ENCODE measurements around the gene IL6ST.

The IL6ST gene

DNA sequence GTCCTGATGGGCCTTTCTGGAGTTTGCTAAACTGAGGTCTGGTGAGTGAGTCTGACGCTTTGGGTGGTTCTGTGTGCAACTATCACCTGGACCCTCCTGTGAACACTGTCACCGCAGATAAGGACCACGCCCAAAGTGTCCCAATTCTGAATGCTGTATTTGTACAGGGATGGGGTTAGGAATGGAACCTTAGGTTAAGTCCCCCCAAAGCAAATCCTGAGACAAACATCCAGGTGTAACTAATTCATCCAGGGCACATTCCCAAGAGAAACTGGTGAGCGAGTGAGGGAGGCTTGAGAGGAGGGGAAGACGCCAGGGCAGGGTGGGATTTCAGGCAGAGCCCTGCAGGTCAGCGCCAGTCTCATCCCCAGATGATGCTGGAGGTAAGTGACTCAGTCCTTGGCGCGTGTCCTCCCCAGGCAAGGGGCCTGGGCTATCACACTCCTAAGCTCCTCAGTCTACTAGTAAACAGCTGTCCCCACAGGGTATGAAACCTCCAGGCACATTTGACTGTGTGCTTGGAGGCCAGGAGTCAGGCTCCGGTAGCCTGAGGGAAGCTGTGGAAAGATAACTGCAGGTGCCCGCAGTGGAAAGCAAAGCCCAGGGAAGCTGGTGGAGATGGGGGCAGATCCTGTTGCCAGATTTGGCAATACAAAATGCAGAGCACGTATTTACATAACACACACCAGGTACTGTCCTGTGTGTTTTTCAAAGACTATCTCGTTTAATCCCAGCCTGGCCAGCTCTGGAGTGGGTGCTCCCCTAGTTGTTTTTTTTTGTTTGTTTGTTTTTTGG, 66.7 kb downstream of the IL6ST start:
- H3K9ac ChIP-seq (ENCODE audit: low read length): no peak overlapping the region
- no peaks in the 10 kb centered on the region for H3K27me3 ChIP-seq (replicated peaks; ENCODE audit: control insufficient read depth, insufficient read depth, low read length)
- H3K4me1 ChIP-seq (ENCODE audit: control insufficient read depth, insufficient read depth, low read length): no peaks in the 10 kb centered on the region
- no peaks in the 10 kb centered on the region for H3K36me3 ChIP-seq (ENCODE audit: control insufficient read depth, insufficient read depth, low read length, severe bottlenecking)
- H3K9me3 ChIP-seq (ENCODE audit: control insufficient read depth, low read length): no peaks in the 10 kb centered on the region
- no peak overlapping the region for H3K4me3 ChIP-seq (ENCODE audit: low read length)
- DNase-seq (ENCODE audit: low read depth): no peak

DNA sequence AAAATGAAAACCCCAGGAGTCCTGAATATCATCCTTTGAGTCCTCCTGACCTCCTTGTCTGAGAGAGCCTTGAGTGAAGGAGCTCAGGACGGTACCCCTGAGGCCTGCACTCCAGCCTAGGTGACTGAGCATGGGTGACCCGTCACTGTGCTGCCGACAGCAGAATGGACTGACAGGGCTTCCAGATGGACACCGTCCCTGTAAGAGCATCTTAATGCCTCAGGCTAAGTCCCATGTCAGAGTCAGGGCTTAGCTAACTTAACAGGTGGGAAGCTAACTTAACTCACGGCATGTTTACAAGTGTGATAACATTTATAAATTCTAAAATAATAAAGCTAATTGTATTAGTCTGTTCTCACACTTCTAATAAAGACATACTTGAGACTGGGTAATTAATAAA, 68.3 kb downstream of the IL6ST start:
- no peaks in the 10 kb centered on the region for H3K36me3 ChIP-seq (ENCODE audit: control insufficient read depth, insufficient read depth, low read length, severe bottlenecking)
- DNase-seq (ENCODE audit: low read depth): no peak
- H3K27me3 ChIP-seq (replicated peaks; ENCODE audit: control insufficient read depth, insufficient read depth, low read length): no peaks in the 10 kb centered on the region
- H3K9me3 ChIP-seq (ENCODE audit: control insufficient read depth, low read length): no peaks in the 10 kb centered on the region
- H3K4me3 ChIP-seq (ENCODE audit: low read length): no peak overlapping the region
- no peaks in the 10 kb centered on the region for H3K4me1 ChIP-seq (ENCODE audit: control insufficient read depth, insufficient read depth, low read length)
- no peak overlapping the region for H3K9ac ChIP-seq (ENCODE audit: low read length)

DNA sequence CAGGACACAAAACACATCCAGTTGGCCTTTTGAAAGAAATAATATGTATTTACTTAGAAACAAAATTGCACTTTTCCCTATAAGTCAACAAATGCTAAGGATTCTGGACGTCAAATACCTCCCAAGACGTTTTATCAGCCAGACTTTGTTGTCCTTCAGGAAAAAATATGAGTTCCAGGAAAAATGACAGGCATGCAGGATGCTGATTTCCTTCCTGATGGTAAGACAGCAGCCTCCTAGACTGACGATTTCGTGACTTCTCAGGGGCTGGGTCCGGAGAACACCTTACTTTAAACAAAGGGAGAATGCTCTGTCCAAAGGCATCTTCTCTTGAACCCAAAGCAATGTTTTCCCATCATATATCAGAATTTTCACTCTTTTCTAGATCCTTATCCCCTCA, 69.1 kb downstream of the IL6ST start:
- Histone ChIP-seq H3K9ac (ENCODE audit: low read length) (no peak overlapping the region), H3K36me3 (ENCODE audit: control insufficient read depth, insufficient read depth, low read length, severe bottlenecking) (no peaks in the 10 kb centered on the region), H3K4me3 (ENCODE audit: low read length) (no peak overlapping the region), H3K9me3 (ENCODE audit: control insufficient read depth, low read length) (no peaks in the 10 kb centered on the region), H3K27me3 (replicated peaks; ENCODE audit: control insufficient read depth, insufficient read depth, low read length) (no peaks in the 10 kb centered on the region), H3K4me1 (ENCODE audit: control insufficient read depth, insufficient read depth, low read length) (no peaks in the 10 kb centered on the region)
- DNase-seq (ENCODE audit: low read depth): no peak

DNA sequence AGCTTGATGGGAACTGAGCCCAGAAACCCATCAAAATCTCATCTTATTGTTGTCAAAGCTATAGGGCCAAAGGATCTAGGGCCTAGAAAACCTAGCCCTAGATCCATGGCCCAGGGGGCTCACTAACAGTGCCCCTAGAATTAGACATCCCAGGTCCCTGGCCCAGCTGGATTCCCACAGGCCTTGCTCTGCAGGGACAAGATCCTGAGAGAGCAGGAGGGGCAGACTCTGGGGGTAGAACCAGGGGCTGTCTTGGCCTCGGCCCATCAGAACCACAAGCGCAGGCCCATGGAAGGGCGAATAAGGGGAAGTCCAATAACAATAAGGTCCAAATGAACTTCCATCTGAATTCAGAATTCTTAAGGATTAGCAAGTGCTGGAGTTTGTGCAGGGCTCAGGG, 69.6 kb downstream of the IL6ST start:
- Histone ChIP-seq H3K9me3 (ENCODE audit: control insufficient read depth, low read length) (no peaks in the 10 kb centered on the region), H3K9ac (ENCODE audit: low read length) (no peak overlapping the region), H3K27me3 (replicated peaks; ENCODE audit: control insufficient read depth, insufficient read depth, low read length) (no peaks in the 10 kb centered on the region), H3K4me3 (ENCODE audit: low read length) (no peak overlapping the region), H3K4me1 (ENCODE audit: control insufficient read depth, insufficient read depth, low read length) (no peaks in the 10 kb centered on the region), H3K36me3 (ENCODE audit: control insufficient read depth, insufficient read depth, low read length, severe bottlenecking) (no peaks in the 10 kb centered on the region)
- DNase-seq (ENCODE audit: low read depth): no peak

DNA sequence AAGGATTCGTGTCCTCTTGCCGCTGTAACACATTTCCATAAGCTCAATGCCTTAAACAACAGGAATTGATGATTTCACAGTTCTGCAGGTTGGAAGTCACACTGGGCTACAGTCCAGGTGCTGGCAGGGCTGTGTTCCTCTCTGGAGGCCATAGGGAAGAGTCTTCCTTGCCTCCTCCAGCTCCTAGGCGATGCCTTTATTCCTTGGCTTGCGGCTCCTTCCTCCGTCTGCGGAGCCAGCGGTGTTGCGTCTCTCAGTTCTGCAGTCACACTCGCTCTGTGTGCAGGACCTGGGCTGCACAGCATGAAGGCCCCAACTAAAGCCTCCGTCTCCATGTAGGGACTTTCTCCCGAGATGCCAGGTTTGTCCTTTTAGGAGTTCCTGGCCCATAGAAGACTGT, 70.0 kb downstream of the IL6ST start:
- DNase-seq (ENCODE audit: low read depth): no peak
- Histone ChIP-seq H3K9ac (ENCODE audit: low read length) (no peak overlapping the region), H3K9me3 (ENCODE audit: control insufficient read depth, low read length) (no peaks in the 10 kb centered on the region)

DNA sequence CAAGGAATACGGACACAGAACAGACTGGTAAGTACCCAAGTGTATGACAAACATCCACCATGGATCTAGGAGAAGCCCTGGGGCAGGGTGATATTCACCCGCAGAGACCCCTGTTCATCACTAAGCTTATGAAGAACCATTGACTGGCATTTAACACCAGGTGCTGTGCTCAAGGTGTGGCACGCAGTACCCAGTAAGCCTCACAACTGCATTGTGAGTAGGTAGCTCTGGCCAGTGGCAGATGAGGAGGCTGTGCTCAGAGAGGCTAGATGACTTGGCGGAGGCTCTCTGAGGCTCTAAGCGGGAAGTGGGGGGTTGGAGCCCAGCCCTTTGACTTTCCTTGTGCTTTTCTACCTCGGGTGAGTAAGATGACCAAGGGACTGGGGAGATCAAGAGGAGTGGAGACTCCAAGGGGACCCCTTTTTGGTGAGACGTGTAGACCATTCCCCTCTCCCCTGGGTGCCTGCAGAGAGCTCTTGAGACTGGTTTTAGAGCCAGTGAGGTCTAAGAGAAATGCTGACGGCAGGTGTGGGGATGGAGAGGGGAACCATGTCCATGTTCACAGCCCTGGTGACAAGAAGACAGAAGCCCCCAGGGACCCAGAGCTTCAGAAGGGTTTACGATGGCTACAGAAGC, 70.8 kb downstream of the IL6ST start:
- H3K4me1 ChIP-seq (ENCODE audit: control insufficient read depth, insufficient read depth, low read length): no peaks in the 10 kb centered on the region
- no peaks in the 10 kb centered on the region for H3K36me3 ChIP-seq (ENCODE audit: control insufficient read depth, insufficient read depth, low read length, severe bottlenecking)
- H3K27me3 ChIP-seq (replicated peaks; ENCODE audit: control insufficient read depth, insufficient read depth, low read length): peaks cover 4% of the 10 kb centered on the region
- DNase-seq (ENCODE audit: low read depth): no peak
- H3K9me3 ChIP-seq (ENCODE audit: control insufficient read depth, low read length): no peaks in the 10 kb centered on the region
- no peak overlapping the region for H3K4me3 ChIP-seq (ENCODE audit: low read length)
- H3K9ac ChIP-seq (ENCODE audit: low read length): no peak overlapping the region

More for the DNA sequence above, 70.0 kb downstream of the IL6ST start:
- Histone ChIP-seq H3K27me3 (replicated peaks; ENCODE audit: control insufficient read depth, insufficient read depth, low read length) (no peaks in the 10 kb centered on the region), H3K4me1 (ENCODE audit: control insufficient read depth, insufficient read depth, low read length) (no peaks in the 10 kb centered on the region), H3K4me3 (ENCODE audit: low read length) (no peak overlapping the region), H3K36me3 (ENCODE audit: control insufficient read depth, insufficient read depth, low read length, severe bottlenecking) (no peaks in the 10 kb centered on the region)

DNA sequence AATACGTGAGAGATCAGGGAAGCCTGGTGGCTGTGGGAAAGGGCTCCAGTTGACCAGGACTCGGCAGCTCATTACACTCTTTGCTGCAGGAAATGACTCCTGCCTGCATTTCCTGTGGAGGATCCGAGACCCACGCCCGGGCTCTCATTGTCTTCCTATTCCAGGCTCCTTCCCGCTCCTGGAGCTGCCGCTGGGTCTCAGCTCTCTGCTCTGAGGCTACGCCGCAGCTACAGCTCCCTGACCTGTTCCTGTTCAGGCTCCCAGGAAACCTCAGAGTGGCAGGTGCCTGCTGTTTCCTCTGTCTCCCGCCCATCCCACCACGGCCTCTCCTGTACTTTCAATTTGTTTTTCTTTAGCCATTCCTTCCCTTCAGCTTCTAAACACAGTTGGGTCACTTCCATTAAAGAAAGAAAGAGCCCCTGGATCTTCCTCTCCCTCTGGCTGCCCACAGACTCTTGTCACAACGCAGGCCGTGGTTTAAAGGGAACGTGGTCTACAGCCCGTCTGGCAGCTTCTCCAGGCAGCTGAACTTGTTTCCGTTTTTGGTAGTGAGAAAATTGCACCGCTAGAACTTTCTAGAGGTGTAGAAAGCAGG, 71.5 kb downstream of the IL6ST start:
- Histone ChIP-seq H3K27me3 (replicated peaks; ENCODE audit: control insufficient read depth, insufficient read depth, low read length) (peaks cover 4% of the 10 kb centered on the region), H3K36me3 (ENCODE audit: control insufficient read depth, insufficient read depth, low read length, severe bottlenecking) (no peaks in the 10 kb centered on the region)
- no peak for DNase-seq (ENCODE audit: low read depth)

DNA sequence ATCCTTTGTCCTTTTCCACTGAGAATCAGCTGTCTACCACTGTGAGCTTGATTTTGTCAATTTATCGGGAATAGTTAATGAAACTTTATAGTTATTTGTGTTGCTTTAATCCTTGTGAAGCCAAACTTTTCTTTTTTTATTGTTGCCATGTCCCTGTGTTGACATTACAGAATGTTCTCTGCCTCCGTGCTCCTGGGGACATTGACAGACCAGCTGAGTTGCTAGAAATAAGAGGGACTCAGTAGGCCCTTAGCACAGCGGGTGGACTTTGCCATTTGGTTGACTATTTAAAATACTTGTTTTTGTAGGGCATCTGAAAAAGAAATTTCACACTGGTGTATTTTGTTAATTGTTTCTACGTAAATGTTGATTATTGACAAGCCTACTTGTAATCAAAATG, 73.1 kb downstream of the IL6ST start:
- Histone ChIP-seq H3K4me1 (ENCODE audit: control insufficient read depth, insufficient read depth, low read length) (no peaks in the 10 kb centered on the region), H3K9ac (ENCODE audit: low read length) (no peak overlapping the region), H3K27me3 (replicated peaks; ENCODE audit: control insufficient read depth, insufficient read depth, low read length) (peaks cover 4% of the 10 kb centered on the region), H3K36me3 (ENCODE audit: control insufficient read depth, insufficient read depth, low read length, severe bottlenecking) (no peaks in the 10 kb centered on the region), H3K4me3 (ENCODE audit: low read length) (no peak overlapping the region), H3K9me3 (ENCODE audit: control insufficient read depth, low read length) (no peaks in the 10 kb centered on the region)
- DNase-seq (ENCODE audit: low read depth): no peak

More for the DNA sequence above, 71.5 kb downstream of the IL6ST start:
- Histone ChIP-seq H3K9ac (ENCODE audit: low read length) (no peak overlapping the region), H3K4me3 (ENCODE audit: low read length) (no peak overlapping the region), H3K9me3 (ENCODE audit: control insufficient read depth, low read length) (no peaks in the 10 kb centered on the region), H3K4me1 (ENCODE audit: control insufficient read depth, insufficient read depth, low read length) (no peaks in the 10 kb centered on the region)

DNA sequence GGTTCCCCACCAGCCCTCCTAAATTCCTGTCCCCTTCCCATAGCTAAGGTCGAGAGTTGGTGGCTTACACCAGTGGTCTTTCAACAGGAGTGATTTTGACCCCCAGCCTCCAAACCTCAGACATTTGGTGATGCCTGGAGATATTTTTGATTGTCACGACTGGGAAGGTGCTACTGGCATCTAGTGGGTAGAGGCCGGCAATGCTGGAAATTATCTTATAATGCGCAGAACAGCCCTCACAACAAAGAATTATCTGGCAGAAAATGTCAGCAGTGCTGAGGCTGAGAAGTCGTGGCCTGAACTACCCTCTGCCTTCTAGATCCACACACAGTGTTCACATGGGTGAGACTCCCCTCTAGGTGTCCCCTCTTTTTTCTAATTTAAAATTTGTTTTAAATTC, 74.0 kb downstream of the IL6ST start:
- Histone ChIP-seq H3K4me3 (ENCODE audit: low read length) (no peak overlapping the region), H3K9ac (ENCODE audit: low read length) (no peak overlapping the region), H3K27me3 (replicated peaks; ENCODE audit: control insufficient read depth, insufficient read depth, low read length) (peaks cover 4% of the 10 kb centered on the region), H3K9me3 (ENCODE audit: control insufficient read depth, low read length) (no peaks in the 10 kb centered on the region), H3K36me3 (ENCODE audit: control insufficient read depth, insufficient read depth, low read length, severe bottlenecking) (no peaks in the 10 kb centered on the region), H3K4me1 (ENCODE audit: control insufficient read depth, insufficient read depth, low read length) (no peaks in the 10 kb centered on the region)
- DNase-seq (ENCODE audit: low read depth): no peak

DNA sequence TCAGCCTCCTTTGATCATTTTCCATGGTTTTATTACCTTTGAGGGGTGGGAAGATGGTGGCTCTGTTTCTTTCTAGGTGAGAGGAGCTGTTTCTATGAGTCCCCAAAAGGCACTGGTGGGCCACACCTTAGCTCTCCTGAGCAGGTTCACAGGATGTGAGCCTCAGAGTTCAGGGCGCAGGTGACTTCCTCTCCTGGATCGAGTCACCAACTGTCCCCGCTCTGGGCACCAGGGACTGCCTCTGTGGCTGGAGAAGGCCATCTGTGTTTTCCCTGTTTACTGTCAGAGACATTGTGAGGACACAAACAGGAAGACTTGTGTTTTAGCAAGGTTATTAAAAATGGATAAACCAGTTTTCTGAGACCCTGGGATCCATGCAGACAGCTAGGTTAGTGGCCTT, 75.1 kb downstream of the IL6ST start:
- no peak overlapping the region for H3K4me3 ChIP-seq (ENCODE audit: low read length)
- no peaks in the 10 kb centered on the region for H3K36me3 ChIP-seq (ENCODE audit: control insufficient read depth, insufficient read depth, low read length, severe bottlenecking)
- no peaks in the 10 kb centered on the region for H3K4me1 ChIP-seq (ENCODE audit: control insufficient read depth, insufficient read depth, low read length)
- H3K9me3 ChIP-seq (ENCODE audit: control insufficient read depth, low read length): no peaks in the 10 kb centered on the region
- H3K27me3 ChIP-seq (replicated peaks; ENCODE audit: control insufficient read depth, insufficient read depth, low read length): peaks cover 4% of the 10 kb centered on the region
- no peak for DNase-seq (ENCODE audit: low read depth)
- H3K9ac ChIP-seq (ENCODE audit: low read length): no peak overlapping the region

DNA sequence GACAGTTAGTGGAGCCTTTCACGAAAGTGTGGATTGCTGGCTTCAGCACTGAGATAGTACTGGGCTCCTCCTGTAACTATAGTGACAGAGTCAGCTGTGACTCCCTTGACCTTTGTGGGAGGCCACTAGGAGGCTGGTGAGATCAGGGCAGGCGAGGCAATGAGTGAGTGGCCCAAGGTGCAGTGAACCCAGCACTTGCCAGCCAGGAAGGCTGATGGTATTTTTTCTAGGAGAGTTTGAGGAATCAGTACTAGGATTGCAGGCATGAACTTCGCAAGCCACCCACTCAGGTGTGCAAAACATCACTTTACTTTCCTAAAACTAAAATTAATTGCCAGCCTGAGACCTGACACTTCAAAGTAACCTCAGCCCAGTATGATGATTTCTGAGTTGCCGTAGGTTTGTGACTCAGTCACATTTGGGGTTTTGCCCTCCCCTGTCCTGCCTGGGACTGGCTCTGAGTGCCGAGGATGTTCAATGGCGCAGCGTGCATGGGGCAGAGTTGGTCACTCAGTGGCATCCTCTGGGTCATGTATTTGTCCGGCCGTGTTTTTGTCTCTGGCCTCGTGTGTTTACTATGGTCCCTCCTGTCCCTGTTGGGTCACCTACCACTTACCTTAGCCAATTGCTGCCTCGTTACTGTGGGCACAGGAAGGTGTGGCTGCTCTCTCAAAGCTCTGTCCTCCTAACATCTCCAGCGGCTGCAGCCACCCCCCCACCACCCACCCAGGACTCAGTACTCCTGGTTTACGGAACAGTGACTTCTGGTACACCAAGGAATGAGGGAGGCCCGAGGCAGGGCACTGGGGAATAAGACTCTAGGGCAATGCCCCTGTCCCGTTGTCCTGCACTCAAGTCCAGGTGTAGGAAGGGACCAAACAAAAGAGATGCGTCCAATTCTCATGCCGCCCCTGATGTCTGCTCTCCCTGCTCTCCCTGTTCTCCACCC, 76.4 kb downstream of the IL6ST start:
- no peaks in the 10 kb centered on the region for H3K9me3 ChIP-seq (ENCODE audit: control insufficient read depth, low read length)
- no peak overlapping the region for H3K9ac ChIP-seq (ENCODE audit: low read length)
- no peaks in the 10 kb centered on the region for H3K36me3 ChIP-seq (ENCODE audit: control insufficient read depth, insufficient read depth, low read length, severe bottlenecking)
- DNase-seq (ENCODE audit: low read depth): no peak
- H3K27me3 ChIP-seq (replicated peaks; ENCODE audit: control insufficient read depth, insufficient read depth, low read length): peaks cover 4% of the 10 kb centered on the region
- no peaks in the 10 kb centered on the region for H3K4me1 ChIP-seq (ENCODE audit: control insufficient read depth, insufficient read depth, low read length)
- H3K4me3 ChIP-seq (ENCODE audit: low read length): no peak overlapping the region
